H1 (cell line): ENCODE data around the gene BRD4. TPM values are rescaled to one million over a fixed set of nuclear protein-coding genes. Genes with fewer than 3 reads are reported as not detected.

Source experiments
- CTCF ChIA-PET: fragments of 300-600 bp; sonication (Branson Sonifier 250); formaldehyde crosslinking; loops from one replicate; lab custom pipeline; 2021; ENCODE audit not compliant: partially characterized antibody; lab: Charles Lee
- POLR2A ChIA-PET: fragments of 300-600 bp; sonication (Branson Sonifier 250); formaldehyde crosslinking; loops from one replicate; lab custom pipeline; 2021; ENCODE audit warnings: inconsistent platforms; ENCODE audit not compliant: partially characterized antibody; lab: Charles Lee
- DNase-seq, 2 experiments: peaks; one replicate each; pipeline versions ENCODE4 v3.0.0 to v3.0.0-alpha.2; 2010 to 2022; ENCODE audit warnings: low spot score in 2 of 2, low read depth in 1 of 2, mixed read lengths in 1 of 2
- FAIRE-seq: peaks from 2 replicates; lab custom pipeline; 2011; peaks lifted over from hg19 to GRCh38; lab: Jason Lieb, UNC
- H2AFZ ChIP-seq: 2 replicates; pipeline ENCODE4 v1.8.1; 2012; ENCODE audit warnings: low read length, inconsistent platforms
- H2AK5ac ChIP-seq: 2 replicates; pipeline ENCODE4 v1.6.1; 2013; ENCODE audit warnings: low read depth, low read length
- H2BK120ac ChIP-seq: replicated peaks from 2 replicates; pipeline ENCODE3; 2013; ENCODE audit warnings: low read depth, low read length, inconsistent platforms
- H2BK12ac ChIP-seq: 2 replicates; pipeline ENCODE4 v1.6.1; 2013; ENCODE audit warnings: low read depth, low read length
- H2BK15ac ChIP-seq: 2 replicates; pipeline ENCODE4 v1.6.1; 2013; ENCODE audit warnings: low read length
- H2BK20ac ChIP-seq: 2 replicates; pipeline ENCODE4 v1.6.1; 2013; ENCODE audit warnings: low read length
- H2BK5ac ChIP-seq: 2 replicates; pipeline ENCODE4 v1.6.1; 2013; ENCODE audit warnings: low read depth, low read length
- H3K14ac ChIP-seq: 2 replicates; pipeline ENCODE4 v1.6.1; 2013; ENCODE audit warnings: inconsistent platforms; ENCODE audit not compliant: insufficient read length
- H3K18ac ChIP-seq: 2 replicates; pipeline ENCODE4 v1.6.1; 2013; ENCODE audit warnings: low read length; ENCODE audit errors: extremely low read depth
- H3K23ac ChIP-seq: 2 replicates; pipeline ENCODE4 v1.6.1; 2013; ENCODE audit warnings: inconsistent platforms; ENCODE audit not compliant: insufficient read length
- H3K23me2 ChIP-seq: 2 replicates; pipeline ENCODE4 v1.6.1; 2013; ENCODE audit warnings: low read depth, low read length
- H3K27ac ChIP-seq: 2 replicates; pipeline ENCODE4 v1.6.1; 2011; ENCODE audit warnings: low read depth, low read length, inconsistent platforms
- H3K27me3 ChIP-seq, 4 experiments: replicated peaks in 1 of 4; 1 replicate in 1 of 4; 2 replicates in 3 of 4; pipeline versions ENCODE4 v1.6.1 to v1.8.1; 2011 to 2013; ENCODE audit warnings: low read length in 3 of 4, mild to moderate bottlenecking in 3 of 4, inconsistent platforms in 2 of 4, mixed read lengths in 2 of 4, moderate library complexity in 1 of 4; ENCODE audit not compliant: control insufficient read depth in 3 of 4, insufficient read depth in 3 of 4; ENCODE audit errors: extremely low read depth in 1 of 4
- H3K36me3 ChIP-seq, 4 experiments: 2 replicates each; pipeline versions ENCODE4 v1.6.1 to v1.8.1; 2011 to 2013; ENCODE audit warnings: mild to moderate bottlenecking in 4 of 4, low read length in 3 of 4, moderate library complexity in 2 of 4, control low read depth in 1 of 4, inconsistent platforms in 1 of 4; ENCODE audit not compliant: insufficient read depth in 4 of 4, control insufficient read depth in 2 of 4
- H3K4ac ChIP-seq: replicated peaks from 2 replicates; pipeline ENCODE3; 2013; ENCODE audit warnings: low read length, low read depth, mixed read lengths, inconsistent platforms; ENCODE audit not compliant: insufficient read length
- H3K4me1 ChIP-seq, 4 experiments: replicated peaks in 1 of 4; 1 replicate in 1 of 4; 2 replicates in 3 of 4; pipeline versions ENCODE4 v1.6.1 to v1.8.1; 2011 to 2013; ENCODE audit warnings: low read length in 3 of 4, inconsistent platforms in 2 of 4, mixed read lengths in 1 of 4; ENCODE audit not compliant: insufficient read depth in 4 of 4, control insufficient read depth in 3 of 4
- H3K4me2 ChIP-seq, 2 experiments: 2 replicates each; pipeline versions ENCODE4 v1.6.1 to v1.8.1; 2011 to 2013; ENCODE audit warnings: low read depth in 2 of 2, low read length in 2 of 2, control low read depth in 1 of 2, inconsistent platforms in 1 of 2, mild to moderate bottlenecking in 1 of 2; ENCODE audit not compliant: insufficient read depth in 1 of 2
- H3K4me3 ChIP-seq, 4 experiments: fragments of 200-600, 300-600 bp in 1 of 4; sonication (generic), shearing (Covaris generic), sonication (Bioruptor Twin) in 1 of 4; 2 replicates each; pipeline versions ENCODE4 v1.5.1 to v1.8.1; 2011 to 2016; ENCODE audit warnings: low read length in 4 of 4, low read depth in 3 of 4, control low read depth in 2 of 4, inconsistent platforms in 2 of 4, mild to moderate bottlenecking in 2 of 4, mixed read lengths in 1 of 4, moderate library complexity in 1 of 4; ENCODE audit not compliant: insufficient read depth in 2 of 4; ENCODE audit errors: extremely low read depth in 1 of 4
- H3K56ac ChIP-seq: replicated peaks from 2 replicates; pipeline ENCODE3; 2013; ENCODE audit warnings: low read depth, mild to moderate bottlenecking, mixed read lengths, low read length, inconsistent platforms; ENCODE audit not compliant: insufficient read length
- H3K79me1 ChIP-seq: 2 replicates; pipeline ENCODE4 v1.6.1; 2013; ENCODE audit warnings: low read depth, low read length, control low read depth
- H3K79me2 ChIP-seq, 2 experiments: 2 replicates each; pipeline versions ENCODE4 v1.6.1 to v1.8.1; 2012 to 2013; ENCODE audit warnings: low read length in 2 of 2, mild to moderate bottlenecking in 2 of 2, inconsistent platforms in 1 of 2; ENCODE audit not compliant: insufficient read depth in 2 of 2, control insufficient read depth in 1 of 2
- H3K9ac ChIP-seq, 4 experiments: replicated peaks in 1 of 4; 1 replicate in 1 of 4; 2 replicates in 3 of 4; pipeline versions ENCODE4 v1.6.1 to v1.8.1; 2011 to 2013; ENCODE audit warnings: low read depth in 3 of 4, low read length in 3 of 4, control low read depth in 2 of 4, mild to moderate bottlenecking in 2 of 4, moderate library complexity in 2 of 4, inconsistent platforms in 1 of 4; ENCODE audit errors: extremely low read depth in 1 of 4
- H3K9me3 ChIP-seq, 2 experiments: 2 replicates each; pipeline versions ENCODE4 v1.6.1 to v1.8.1; 2012 to 2013; ENCODE audit warnings: mild to moderate bottlenecking in 2 of 2, moderate library complexity in 2 of 2, control low read depth in 1 of 2, inconsistent platforms in 1 of 2, low read depth in 1 of 2, low read length in 1 of 2, mixed read lengths in 1 of 2; ENCODE audit not compliant: insufficient read depth in 2 of 2
- H4K20me1 ChIP-seq, 2 experiments: replicated peaks in 1 of 2; 2 replicates each; pipeline versions ENCODE3 to v1.8.1; 2011 to 2013; ENCODE audit warnings: inconsistent platforms in 2 of 2, low read length in 2 of 2, mild to moderate bottlenecking in 1 of 2; ENCODE audit not compliant: insufficient read depth in 2 of 2, control insufficient read depth in 1 of 2
- H4K5ac ChIP-seq: 2 replicates; pipeline ENCODE4 v1.6.1; 2013; ENCODE audit warnings: low read length, low read depth, mixed read lengths, inconsistent platforms; ENCODE audit not compliant: insufficient read length
- H4K8ac ChIP-seq: 2 replicates; pipeline ENCODE4 v1.8.0; 2013; ENCODE audit warnings: mild to moderate bottlenecking, moderate library complexity, low read length, inconsistent platforms; ENCODE audit not compliant: insufficient read depth; ENCODE audit errors: extremely low read depth
- H4K91ac ChIP-seq: replicated peaks from 2 replicates; pipeline ENCODE3; 2013; ENCODE audit warnings: low read length, mixed read lengths, inconsistent platforms; ENCODE audit not compliant: insufficient read length
- CHD1 ChIP-seq: IDR thresholded peaks from 2 replicates; pipeline ENCODE4 v1.6.1; 2012; ENCODE audit warnings: low read depth, low read length, improper control_type of control experiment
- CTCF ChIP-seq, 3 experiments: IDR thresholded peaks; 1 replicate in 2 of 3; 2 replicates in 1 of 3; pipeline versions ENCODE4 v1.5.1 to v1.6.1; 2011; ENCODE audit warnings: low read length in 3 of 3, mild to moderate bottlenecking in 3 of 3, inconsistent platforms in 2 of 3, low read depth in 1 of 3, moderate library complexity in 1 of 3; ENCODE audit not compliant: insufficient read depth in 1 of 3; ENCODE audit errors: control extremely low read depth in 1 of 3
- EGR1 ChIP-seq: IDR thresholded peaks from 2 replicates; pipeline ENCODE4 v1.6.1; 2011; ENCODE audit warnings: low read depth, low read length, borderline replicate concordance
- EP300 ChIP-seq, 2 experiments: IDR thresholded peaks; 1 replicate in 1 of 2; 2 replicates in 1 of 2; pipeline ENCODE4 v1.6.1; 2011 to 2012; ENCODE audit warnings: low read depth in 2 of 2, low read length in 2 of 2, mild to moderate bottlenecking in 2 of 2, borderline replicate concordance in 1 of 2, inconsistent platforms in 1 of 2, moderate library complexity in 1 of 2
- EZH2 ChIP-seq: fragments of 200-600 bp; sonication (generic); IDR thresholded peaks from 2 replicates; pipeline ENCODE4 v1.7.1; 2012; ENCODE audit warnings: low read depth, mild to moderate bottlenecking, moderate library complexity, low read length, inconsistent platforms; ENCODE audit not compliant: severe bottlenecking
- KDM1A ChIP-seq: fragments of 200-600, 300-600 bp; sonication (generic); IDR thresholded peaks from 2 replicates; pipeline ENCODE4 v1.7.1; 2016; ENCODE audit warnings: mild to moderate bottlenecking, low read length, borderline replicate concordance
- SP2 ChIP-seq: IDR thresholded peaks from 2 replicates; pipeline ENCODE4 v1.6.1; 2012; ENCODE audit warnings: mild to moderate bottlenecking, low read length, inconsistent platforms
- TCF12 ChIP-seq: IDR thresholded peaks from 2 replicates; pipeline ENCODE4 v1.6.1; 2011; ENCODE audit warnings: low read depth, mild to moderate bottlenecking, low read length
- WGBS, 2 experiments: shearing (Covaris generic) in 1 of 2; methylation state at CpG; one replicate each; pipeline versions ENCODE4 v1.1.6 to v1.1.7; 2013 to 2015; ENCODE audit warnings: low lambda C conversion rate in 2 of 2, mixed read lengths in 2 of 2, inconsistent platforms in 1 of 2, low coverage in 1 of 2, missing lambda C conversion rate in 1 of 2; ENCODE audit not compliant: insufficient replicate concordance in 2 of 2, insufficient coverage in 1 of 2, insufficient read length in 1 of 2; ENCODE audit errors: extremely low coverage in 1 of 2, missing lambda C conversion rate in 1 of 2; 5-methylcytosine and 5-hydroxymethylcytosine counted together
- polyA plus RNA-seq, 7 experiments: library from polyadenylated mRNA; depleted of rRNA in 3 of 7; stranded (reverse) in 5 of 7; unstranded in 2 of 7; fragments of >200 nt in 5 of 7; fragments of 200-250 nt in 2 of 7; gene quantifications; 1 replicate in 5 of 7; 2 replicates in 1 of 7; 4 replicates in 1 of 7; pipeline versions ENCODE4 v1.2.1 to v1.2.3, GENCODE V29; 2011 to 2013; ENCODE audit warnings: missing spikeins in 2 of 7, mixed read lengths in 2 of 7
- total RNA-seq: library from RNA; stranded (reverse); fragmentation: NEBNext Ultra II Directional; extraction: Animal tissue kit (Norgen Biotek cat#: 25700); gene quantifications from 2 replicates; pipeline ENCODE4 v1.2.1, GENCODE V29; 2021

The BRD4 gene
- total and polyA plus RNA-seq, 2 of the 8 experiments (the other 6 are each of a cell fraction or from before 2014, with no cell fraction given) = 14.1 to 146 TPM

- no peak overlapping the region for H3K27ac ChIP-seq
- H3K79me1 ChIP-seq = peaks cover 4% of the 10 kb centered on the region; the same call in 1 of the 2 replicates
- no peak overlapping the region for H3K9ac ChIP-seq
- no peak overlapping the region for H3K4ac ChIP-seq
- H2AFZ ChIP-seq = no peak overlapping the region
- H3K79me2 ChIP-seq = peaks cover 3 to 28% of the 10 kb centered on the region in 2 experiments; a peak in 2 of 4 replicates
- H4K20me1 ChIP-seq = peaks cover 6 to 32% of the 10 kb centered on the region in 2 experiments
- no peak overlapping the region for H2BK12ac ChIP-seq
- H4K91ac ChIP-seq = no peak overlapping the region
- H3K9me3 ChIP-seq = no peaks in the 10 kb centered on the region
- DNase-seq = no peak
- no peak overlapping the region for H2BK5ac ChIP-seq
- peak overlapping the region; percentile 57; the same call in 1 of the 2 replicates for H4K8ac ChIP-seq
- H2BK15ac ChIP-seq = no peak overlapping the region
- 91% methylated on average over 17 of the region's 18 CpGs; no CpG with 5 or more reads in 1 of the 2 experiments for WGBS, 2 experiments
- H3K18ac ChIP-seq = no peak overlapping the region
- no peak overlapping the region for H3K4me2 ChIP-seq
- no peak overlapping the region for H3K4me3 ChIP-seq
- H3K23me2 ChIP-seq = peaks cover 3% of the 10 kb centered on the region
- H3K4me1 ChIP-seq = peaks cover 0 to 6% (median 4%) of the 10 kb centered on the region in 4 experiments; a peak in 5 of 7 replicates
- no peaks in the 10 kb centered on the region for H3K27me3 ChIP-seq
- TF ChIP-seq KDM1A (no peak), EP300 (IDR thresholded peaks at IDR 0.05; ENCODE audit: borderline replicate concordance in 1 of 2, low read depth in 2 of 2, low read length in 2 of 2) (no peak), TCF12 (no peak), SP2 (no peak), EZH2 (no peak), CTCF (IDR thresholded peaks at IDR 0.05; ENCODE audit: control extremely low read depth in 1 of 3, insufficient read depth in 1 of 3, low read depth in 1 of 3, low read length in 3 of 3) (no peak), CHD1 (no peak), EGR1 (no peak)
- TF ChIP-seq, all 59 proteins: peak for 0
- Histone ChIP-seq H3K14ac (no peak overlapping the region), H3K23ac (no peak overlapping the region), H2BK120ac (no peak overlapping the region), H2BK20ac (no peak overlapping the region), H4K5ac (no peak overlapping the region), H3K36me3 (peaks cover 10 to 56% (median 38%) of the 10 kb centered on the region in 4 experiments; a peak in 7 of 8 replicates), H3K56ac (no peak overlapping the region), H2AK5ac (no peak overlapping the region)
- CTCF ChIA-PET = interaction anchor here (0.8 to 1.2 kb wide), 2 partner anchors 7 to 11 kb away, joined by 3 read pairs; no protein-coding TSS in a partner anchor
- FAIRE-seq = no peak
- POLR2A ChIA-PET = interaction anchor here (0.5 to 1.2 kb wide), 2 partner anchors 13 to 48 kb away, joined by 3 read pairs; no protein-coding TSS in a partner anchor
Observed at GRCh38 chr19:15191982-15192381, 140.4 kb downstream of the BRD4 start.
